ENCODE data around the gene MASP2.

Gene MASP2

DNA sequence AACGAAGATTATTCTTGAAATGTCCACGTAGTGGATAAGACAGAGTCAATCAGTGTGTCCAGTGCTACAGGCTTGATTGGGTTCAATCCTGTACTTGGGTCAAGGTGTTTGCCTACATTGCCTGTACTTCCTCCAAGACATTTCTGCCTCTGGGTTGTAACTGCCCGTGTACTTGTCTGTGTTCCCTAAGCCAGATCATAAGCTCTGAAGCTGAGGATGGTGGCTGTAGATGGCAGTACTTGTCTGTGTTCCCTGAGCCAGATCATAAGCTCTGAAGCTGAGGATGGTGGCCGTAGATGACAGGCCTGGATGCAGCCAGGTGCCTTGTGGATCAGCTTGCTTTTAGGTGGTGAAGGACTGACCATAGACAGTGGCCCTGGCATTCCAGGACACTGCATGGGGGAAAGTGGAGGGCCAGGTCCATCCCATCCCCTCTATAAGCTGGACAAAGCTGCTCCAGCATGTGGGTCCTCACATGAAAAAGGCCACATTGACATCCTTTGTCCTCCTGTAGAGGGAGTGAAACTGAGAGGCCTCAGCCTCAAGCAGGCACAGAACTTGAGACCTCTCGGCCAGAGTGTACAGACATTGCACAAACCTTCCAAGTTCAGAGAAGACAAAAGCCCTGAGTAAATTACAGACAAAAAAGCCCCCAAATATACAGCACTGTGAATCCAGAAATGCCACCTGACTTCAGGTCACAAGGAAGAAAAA is 14.8 kb upstream of the MASP2 start:
- peak overlapping the region; percentile 76; the same call in 1 of the 2 replicates for H3K4me2 ChIP-seq (ENCODE audit: insufficient read depth, low read length)
- no peaks in the 10 kb centered on the region for H3K9me3 ChIP-seq (ENCODE audit: insufficient read depth, low read length, severe bottlenecking)
- H3K27ac ChIP-seq (ENCODE audit: low read length), result peak overlapping the region; percentile 8; the same call in 1 of the 2 replicates
- peaks cover 34% of the 10 kb centered on the region for H3K4me1 ChIP-seq (ENCODE audit: insufficient read depth, low read length)
- no peak overlapping the region for H3K4me3 ChIP-seq (ENCODE audit: low read depth in 1 of 2, low read length in 2 of 2)
- H2AFZ ChIP-seq (ENCODE audit: low read depth, low read length), result no peak overlapping the region
- ATAC-seq (ENCODE audit: insufficient read depth, low read depth) (no peak), DNase-seq (no peak)
- peaks cover 37% of the 10 kb centered on the region for H3K79me2 ChIP-seq (ENCODE audit: insufficient read depth, low read length)
- peaks cover 3% of the 10 kb centered on the region; the same call in 1 of the 2 replicates for H4K20me1 ChIP-seq (ENCODE audit: insufficient read depth, low read length)
- peak overlapping the region; percentile 70; the same call in 1 of the 2 replicates for H3K9ac ChIP-seq (ENCODE audit: low read depth, low read length)
- no peak for TF ChIP-seq EZH2 (IDR thresholded peaks at IDR 0.05; ENCODE audit: borderline replicate concordance, low read depth, low read length, severe bottlenecking)
- H3K27me3 ChIP-seq (ENCODE audit: insufficient read depth, low read length, poor library complexity), result no peaks in the 10 kb centered on the region
- peaks cover 49% of the 10 kb centered on the region for H3K36me3 ChIP-seq (ENCODE audit: insufficient read depth, low read length)

- DNase-seq (peak; percentile 92), ATAC-seq (ENCODE audit: insufficient read depth, low read depth) (peak; percentile 97)
- H3K27me3 ChIP-seq (ENCODE audit: insufficient read depth, low read length, poor library complexity), result no peaks in the 10 kb centered on the region
- peak within 1 kb of the TSS; percentile 88 for H2AFZ ChIP-seq (ENCODE audit: low read depth, low read length)
- peaks cover 34% of the 10 kb centered on the region for H3K4me1 ChIP-seq (ENCODE audit: insufficient read depth, low read length)
- peak within 1 kb of the TSS; percentile 95 to 99 for H3K4me3 ChIP-seq (ENCODE audit: low read depth in 1 of 2, low read length in 2 of 2)
- peaks cover 10% of the 10 kb centered on the region; the same call in 1 of the 2 replicates for H4K20me1 ChIP-seq (ENCODE audit: insufficient read depth, low read length)
- peak within 1 kb of the TSS; percentile 77 for H3K27ac ChIP-seq (ENCODE audit: low read length)
- H3K36me3 ChIP-seq (ENCODE audit: insufficient read depth, low read length), result peaks cover 45% of the 10 kb centered on the region
- H3K9me3 ChIP-seq (ENCODE audit: insufficient read depth, low read length, severe bottlenecking), result no peaks in the 10 kb centered on the region
- TF ChIP-seq EZH2 (IDR thresholded peaks at IDR 0.05; ENCODE audit: borderline replicate concordance, low read depth, low read length, severe bottlenecking) (no peak), CTCF (IDR thresholded peaks at IDR 0.05; ENCODE audit: borderline replicate concordance, extremely low read depth, low read length, poor library complexity, severe bottlenecking) (peak; percentile 8)
- H3K4me2 ChIP-seq (ENCODE audit: insufficient read depth, low read length), result peak within 1 kb of the TSS; percentile 97
- peak within 1 kb of the TSS; percentile 83 for H3K9ac ChIP-seq (ENCODE audit: low read depth, low read length)
- H3K79me2 ChIP-seq (ENCODE audit: insufficient read depth, low read length), result peaks cover 37% of the 10 kb centered on the region
Observed at GRCh38 chr1:11059968-11060830, 13.2 kb upstream of the MASP2 start, which contains the start of gene SRM. TSS of gene SRM (minus strand) at chr1:11060018. CDS start at chr1:11059943, 75 bp downstream.

- Histone ChIP-seq H3K36me3 (ENCODE audit: insufficient read depth, low read length) (peaks cover 45% of the 10 kb centered on the region), H3K27ac (ENCODE audit: low read length) (peak overlapping the region; percentile 77), H3K9ac (ENCODE audit: low read depth, low read length) (peak overlapping the region; percentile 83), H3K4me2 (ENCODE audit: insufficient read depth, low read length) (peak overlapping the region; percentile 97), H3K79me2 (ENCODE audit: insufficient read depth, low read length) (peaks cover 37% of the 10 kb centered on the region), H2AFZ (ENCODE audit: low read depth, low read length) (peak overlapping the region; percentile 86), H4K20me1 (ENCODE audit: insufficient read depth, low read length) (peaks cover 16% of the 10 kb centered on the region; the same call in 1 of the 2 replicates), H3K9me3 (ENCODE audit: insufficient read depth, low read length, severe bottlenecking) (no peaks in the 10 kb centered on the region), H3K4me1 (ENCODE audit: insufficient read depth, low read length) (peaks cover 34% of the 10 kb centered on the region), H3K4me3 (ENCODE audit: low read depth in 1 of 2, low read length in 2 of 2) (peak overlapping the region; percentile 95 to 99), H3K27me3 (ENCODE audit: insufficient read depth, low read length, poor library complexity) (no peaks in the 10 kb centered on the region)
- ATAC-seq (ENCODE audit: insufficient read depth, low read depth) (0 out of 3 replicates have a peak, but pooled peaks have one; percentile 7), DNase-seq (peak; percentile 39)
- no peak for TF ChIP-seq EZH2 (IDR thresholded peaks at IDR 0.05; ENCODE audit: borderline replicate concordance, low read depth, low read length, severe bottlenecking)
Observed at GRCh38 chr1:11059155-11059967, 12.3 kb upstream of the MASP2 start.

DNA sequence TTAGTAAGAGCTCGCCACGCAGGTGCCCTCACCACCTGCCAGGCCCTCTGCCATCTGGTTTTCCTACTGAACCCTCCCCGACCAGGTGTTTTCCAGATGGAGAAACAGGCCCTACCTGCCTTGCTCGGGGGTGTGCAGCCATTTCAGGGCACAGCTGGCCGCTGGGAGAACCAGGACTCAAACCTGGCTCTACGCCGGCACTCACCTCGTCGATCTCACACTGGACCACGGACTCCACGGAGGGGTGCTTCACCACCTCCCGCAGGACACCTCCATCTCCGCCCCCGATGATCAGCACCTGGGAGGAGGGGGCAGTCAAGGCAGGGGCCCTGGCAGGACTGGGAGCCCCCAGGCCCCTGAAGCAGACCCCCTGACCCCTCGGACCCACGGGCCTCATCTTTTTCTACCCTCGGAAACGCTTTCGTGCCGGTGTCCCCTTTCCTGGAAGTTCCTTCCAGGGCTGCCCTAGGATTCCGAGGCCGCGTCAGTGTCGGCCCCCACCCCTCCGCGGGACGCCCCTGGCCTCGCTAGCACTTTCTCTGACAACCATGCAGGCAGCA is 11.6 kb upstream of the MASP2 start:
- peak overlapping the region; percentile 77 for H3K27ac ChIP-seq (ENCODE audit: low read length)
- H3K9ac ChIP-seq (ENCODE audit: low read depth, low read length), result peak overlapping the region; percentile 83
- no peak for DNase-seq
- H3K9me3 ChIP-seq (ENCODE audit: insufficient read depth, low read length, severe bottlenecking), result no peaks in the 10 kb centered on the region
- no peak for ATAC-seq (ENCODE audit: insufficient read depth, low read depth)
- TF ChIP-seq CTCF (IDR thresholded peaks at IDR 0.05; ENCODE audit: borderline replicate concordance, extremely low read depth, low read length, poor library complexity, severe bottlenecking), result no peak
- no peak for TF ChIP-seq EZH2 (IDR thresholded peaks at IDR 0.05; ENCODE audit: borderline replicate concordance, low read depth, low read length, severe bottlenecking)
- H4K20me1 ChIP-seq (ENCODE audit: insufficient read depth, low read length), result peaks cover 22% of the 10 kb centered on the region; the same call in 1 of the 2 replicates
- H3K27me3 ChIP-seq (ENCODE audit: insufficient read depth, low read length, poor library complexity), result no peaks in the 10 kb centered on the region
- H2AFZ ChIP-seq (ENCODE audit: low read depth, low read length), result peak overlapping the region; percentile 86
- peaks cover 34% of the 10 kb centered on the region for H3K4me1 ChIP-seq (ENCODE audit: insufficient read depth, low read length)
- peak overlapping the region; percentile 95 to 99; a peak in 3 of 4 replicates for H3K4me3 ChIP-seq (ENCODE audit: low read depth in 1 of 2, low read length in 2 of 2)
- peaks cover 37% of the 10 kb centered on the region for H3K79me2 ChIP-seq (ENCODE audit: insufficient read depth, low read length)
- peak overlapping the region; percentile 97 for H3K4me2 ChIP-seq (ENCODE audit: insufficient read depth, low read length)
- H3K36me3 ChIP-seq (ENCODE audit: insufficient read depth, low read length), result peaks cover 48% of the 10 kb centered on the region

Data from DND-41 (cell line).